Retina (tissue), 1 donor: ENCODE data around the gene IL9.

Source experiments
- DNase-seq: peaks from one replicate; pipeline ENCODE4 v3.0.0-alpha.2; 2016

IL9 gene

DNA sequence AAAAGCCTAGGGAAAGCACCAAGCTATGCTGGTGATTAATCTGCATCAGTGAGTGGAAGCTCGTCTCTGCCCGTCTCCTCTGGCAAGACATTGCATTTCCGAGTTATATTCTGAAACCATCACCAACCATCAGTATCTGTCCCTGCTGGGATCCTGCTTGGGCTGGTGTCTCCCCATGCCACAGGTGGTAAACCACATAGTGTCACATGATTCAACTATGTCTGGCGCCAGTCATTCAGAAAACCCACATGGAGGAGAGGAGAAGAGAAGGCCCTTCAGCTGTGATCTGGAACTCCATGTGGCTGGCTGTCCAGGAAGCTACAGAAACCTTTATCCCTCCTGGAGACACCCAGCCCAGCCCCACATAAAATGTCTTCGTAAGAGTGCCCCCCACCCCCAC, 4.8 kb downstream of the IL9 start:
- no peak for DNase-seq

DNA sequence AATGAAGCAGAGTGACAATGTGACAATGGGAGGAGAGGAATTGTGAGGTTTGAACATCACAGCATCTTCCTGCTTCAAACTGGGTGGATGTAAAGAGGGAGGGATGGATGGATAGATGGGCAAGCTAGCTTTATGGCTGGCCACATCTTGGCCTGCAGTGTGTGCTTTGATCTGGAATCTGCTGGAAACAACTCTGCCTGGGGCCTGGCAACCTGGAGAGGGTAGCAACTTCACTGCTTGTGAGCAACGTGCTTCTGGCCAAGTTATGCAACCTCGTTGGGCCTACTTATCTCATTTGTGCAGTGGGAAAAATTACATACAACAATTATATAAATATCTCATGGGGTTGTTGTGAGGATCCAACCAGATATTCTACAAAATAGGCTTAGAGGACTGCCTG, 5.3 kb downstream of the IL9 start:
- no peak for DNase-seq

DNA sequence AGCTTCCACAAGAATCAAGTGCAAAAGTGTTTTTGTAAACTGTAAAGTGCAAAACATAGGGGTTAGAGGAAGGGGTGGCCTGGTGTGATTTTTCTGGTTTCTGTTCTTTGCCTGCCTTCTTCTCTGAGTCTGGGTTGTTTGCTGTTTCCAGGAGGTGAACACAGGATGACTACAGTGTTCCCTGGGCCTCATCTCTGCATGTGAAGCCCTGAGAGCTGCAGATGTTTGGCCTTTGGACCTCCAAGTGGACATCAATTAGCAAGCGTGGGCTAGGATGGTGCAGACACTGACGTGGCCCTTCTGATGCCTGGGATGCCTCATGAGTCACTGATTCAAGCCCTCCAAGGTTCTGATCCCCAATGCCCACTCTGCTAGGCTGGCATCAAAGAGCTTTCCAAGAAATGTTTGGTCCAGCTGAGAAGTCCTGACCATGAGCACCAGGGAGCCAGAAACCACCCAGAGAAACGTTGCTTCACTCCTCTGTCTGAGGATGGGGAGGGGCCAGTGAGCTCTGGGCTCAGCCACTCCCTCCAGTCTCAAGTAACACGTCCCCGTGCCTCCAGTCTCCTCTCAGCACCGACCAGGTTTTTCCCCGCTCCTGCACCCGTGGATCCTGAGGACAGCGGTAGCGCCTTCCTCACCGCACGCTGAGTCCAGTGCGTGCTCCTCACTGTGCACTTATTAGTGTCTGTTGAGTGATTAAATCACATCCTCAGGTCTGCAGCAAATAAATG, 7.6 kb downstream of the IL9 start:
- DNase-seq = peak; percentile 26

GRCh38 chr5:135887447-135887864, 8.2 kb downstream of the IL9 start:
- peak; percentile 83 for DNase-seq

- DNase-seq = no peak
Measured at GRCh38 chr5:135886136-135886535, 9.5 kb downstream of the IL9 start.

DNA sequence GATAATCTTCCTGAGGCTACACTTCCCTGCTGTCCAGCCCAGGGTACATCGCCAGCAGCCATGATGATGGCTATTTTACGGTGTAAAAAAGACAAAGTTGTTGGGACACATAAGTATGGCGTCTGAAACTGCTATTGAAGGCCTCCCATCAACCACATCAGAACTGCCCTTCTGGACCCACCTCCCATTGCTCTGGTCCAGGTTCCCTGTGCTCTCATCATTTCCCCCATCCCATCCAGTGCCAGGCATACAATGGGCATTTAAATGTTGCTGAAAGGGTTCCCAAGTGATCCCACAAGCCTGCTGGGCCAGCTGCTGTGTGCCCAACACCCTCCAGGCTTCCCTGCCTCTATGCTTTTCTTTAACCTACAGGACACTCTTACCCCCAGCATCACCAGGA, 10.6 kb downstream of the IL9 start:
- no peak for DNase-seq

DNA sequence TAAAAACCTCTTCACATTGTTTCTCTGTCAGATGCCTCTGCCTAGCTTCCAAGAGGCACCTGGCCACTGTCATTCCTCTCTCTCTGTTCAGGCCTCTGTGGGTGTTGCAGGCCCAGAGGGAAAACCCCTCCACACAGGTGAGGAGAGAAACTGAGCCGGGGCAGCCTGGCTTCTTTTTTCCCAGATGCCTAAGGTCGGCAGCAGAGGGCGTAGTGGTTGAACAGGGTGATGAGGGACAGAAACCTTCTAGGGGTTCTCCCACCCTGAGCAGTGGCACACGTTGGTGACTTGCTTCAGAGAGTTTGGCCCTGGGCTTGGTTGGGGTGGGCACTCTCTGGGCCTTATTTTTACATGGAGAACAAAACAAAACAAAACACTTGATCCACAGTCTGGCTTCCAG, 12.2 kb downstream of the IL9 start:
- DNase-seq = no peak

DNA sequence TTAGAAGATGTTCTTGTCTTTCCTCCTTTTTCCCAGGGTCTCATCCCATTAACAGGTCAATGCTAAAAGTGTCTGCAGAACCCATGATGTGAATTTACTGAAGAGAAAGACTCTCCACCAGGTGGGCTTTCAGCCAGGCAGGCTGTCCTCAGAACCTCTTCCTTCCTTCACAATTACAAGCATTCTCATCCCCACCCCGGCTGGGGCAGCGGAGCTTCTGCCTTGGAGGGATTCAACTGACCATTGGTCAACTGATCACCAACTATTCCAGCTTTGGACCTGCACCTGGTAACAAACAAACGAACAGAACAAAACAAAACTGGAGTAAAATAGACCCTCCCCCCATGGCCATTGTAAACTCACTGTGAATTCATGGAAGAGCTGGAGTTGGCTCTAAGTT, 12.6 kb downstream of the IL9 start:
- no peak for DNase-seq

DNA sequence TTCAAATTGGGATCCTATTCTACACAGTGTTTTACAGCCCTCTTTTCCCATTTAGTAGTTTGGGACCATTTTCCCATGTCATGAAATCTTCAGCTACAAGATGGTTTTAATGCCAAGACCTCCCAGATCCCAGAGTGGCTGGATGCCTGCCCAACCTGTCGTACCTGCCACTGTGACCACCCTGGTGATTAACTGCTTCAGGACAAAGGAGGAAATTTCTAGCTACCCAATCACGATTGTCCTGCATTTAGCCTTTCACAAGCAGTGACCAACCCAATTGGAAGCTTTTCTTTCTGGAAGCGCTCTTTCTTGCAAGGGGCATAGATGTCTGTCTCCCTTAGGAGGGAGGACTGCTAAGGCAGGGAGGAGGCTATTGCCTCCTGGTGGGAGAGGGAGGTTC, 13.8 kb downstream of the IL9 start:
- no peak for DNase-seq

- no peak for DNase-seq
Measured at GRCh38 chr5:135881244-135881643, 14.4 kb downstream of the IL9 start.

DNA sequence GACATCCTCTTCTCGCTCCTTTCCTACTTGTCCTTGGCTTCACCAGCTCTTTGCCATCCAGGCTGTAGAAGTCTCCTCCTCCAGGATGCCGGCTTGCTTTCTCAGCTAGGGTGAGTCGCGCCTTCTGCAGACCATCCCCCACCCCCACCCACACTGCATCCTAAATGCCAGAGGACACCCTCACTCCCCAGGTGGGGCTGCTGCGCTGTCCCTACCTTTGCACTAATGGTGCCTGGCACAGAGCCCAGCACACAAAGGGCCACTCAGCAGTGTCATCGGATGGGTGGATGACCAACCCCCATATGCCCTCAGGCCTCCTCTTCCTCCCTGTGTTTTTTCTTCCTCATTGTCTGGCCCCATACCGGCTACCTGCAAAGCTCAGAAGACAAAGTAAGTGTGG, 14.8 kb downstream of the IL9 start:
- DNase-seq = no peak

GRCh38 chr5:135880278-135880677, 15.4 kb downstream of the IL9 start:
- no peak for DNase-seq

DNA sequence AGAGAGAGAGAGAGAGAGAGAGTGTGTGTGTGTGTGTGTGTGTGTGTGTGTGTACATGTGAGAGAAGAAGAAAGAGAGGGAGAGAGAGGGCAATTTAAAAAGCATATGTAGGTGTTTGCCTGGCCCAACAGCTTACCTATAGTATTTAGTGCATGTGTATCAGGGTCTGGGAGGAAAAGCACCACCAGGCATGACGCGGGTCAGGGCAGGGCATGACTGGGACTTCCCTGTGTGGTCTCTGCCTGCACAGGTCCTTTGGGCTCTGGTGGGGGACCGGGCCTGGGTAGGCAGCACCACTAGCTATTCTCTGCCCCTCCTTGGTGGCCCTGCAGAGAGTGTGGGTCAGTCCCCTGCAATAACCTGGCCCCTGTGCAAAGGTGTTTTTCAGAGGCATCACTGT, 16.1 kb downstream of the IL9 start:
- DNase-seq = no peak

DNA sequence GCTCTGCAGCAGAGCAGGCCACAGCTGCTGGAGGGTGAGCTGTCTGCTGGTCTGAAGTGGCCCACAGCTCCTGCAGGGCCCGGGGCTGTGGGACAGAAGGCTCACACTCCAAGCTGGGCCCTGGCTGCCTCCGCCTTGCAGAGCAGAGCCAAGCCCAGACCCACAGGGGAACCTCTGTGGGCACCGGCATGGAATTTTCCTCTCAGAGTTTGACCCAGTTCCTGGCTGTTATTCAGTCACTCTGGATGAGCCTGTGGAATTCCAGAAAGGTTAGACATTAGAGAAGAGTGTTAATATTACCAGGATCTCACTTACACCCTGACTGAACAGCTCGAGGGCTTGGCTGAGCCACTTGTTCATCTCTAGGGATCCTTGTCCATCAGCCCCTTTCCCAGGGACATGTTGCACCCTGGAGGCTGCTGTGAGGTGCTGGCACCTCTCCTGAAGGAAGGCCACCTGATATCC, 17.5 kb downstream of the IL9 start:
- no peak for DNase-seq

DNA sequence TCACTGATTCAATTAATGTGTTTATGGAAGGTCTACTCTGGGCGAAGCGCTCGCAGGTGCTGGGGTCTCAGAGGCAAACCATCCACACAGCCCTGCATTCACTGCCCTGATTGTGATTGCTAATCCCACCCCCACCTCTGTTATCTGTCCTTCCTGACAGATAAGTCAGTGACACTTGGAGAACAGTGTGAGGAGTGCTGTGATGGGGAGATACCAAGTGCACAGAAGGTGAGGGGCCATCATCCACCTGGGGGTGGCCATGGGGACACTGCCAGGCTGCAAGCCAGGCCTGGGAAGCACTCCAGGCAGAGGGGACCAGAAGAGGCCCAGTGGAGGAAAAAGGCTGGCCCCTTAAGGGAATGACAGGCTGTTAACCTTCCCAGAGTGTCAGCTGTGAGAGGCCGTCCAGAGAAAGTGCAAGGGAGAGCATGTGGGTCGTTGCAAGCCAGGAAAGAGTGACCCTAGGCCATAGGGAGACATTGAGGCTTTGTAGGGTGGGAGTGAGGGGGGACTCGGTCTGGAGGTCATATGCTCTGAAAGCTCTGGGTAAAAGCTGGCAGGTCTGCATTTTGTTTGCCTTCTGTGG, 18.0 kb downstream of the IL9 start:
- DNase-seq = peak; percentile 60

DNA sequence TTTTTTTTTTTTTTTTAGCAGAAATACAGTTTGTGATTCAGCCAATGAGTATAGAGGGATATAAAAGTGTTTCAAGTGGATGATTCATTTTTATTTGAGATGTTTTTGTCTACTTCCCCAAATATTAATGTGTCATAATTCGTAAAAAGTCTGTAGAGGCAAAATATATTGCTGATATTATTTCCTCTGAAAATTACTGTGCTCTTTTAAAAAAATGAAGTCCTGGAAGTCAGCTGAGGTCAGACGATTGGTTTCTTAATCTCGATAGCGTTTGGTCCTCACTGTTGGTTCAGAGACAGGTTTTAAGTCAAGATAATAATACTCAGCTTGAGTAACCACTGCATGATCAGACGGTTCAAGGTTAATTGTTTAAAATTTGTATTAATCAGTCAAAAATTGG, 19.5 kb downstream of the IL9 start:
- no peak for DNase-seq

- DNase-seq = no peak
Measured at GRCh38 chr5:135875567-135875966, 20.1 kb downstream of the IL9 start.

DNA sequence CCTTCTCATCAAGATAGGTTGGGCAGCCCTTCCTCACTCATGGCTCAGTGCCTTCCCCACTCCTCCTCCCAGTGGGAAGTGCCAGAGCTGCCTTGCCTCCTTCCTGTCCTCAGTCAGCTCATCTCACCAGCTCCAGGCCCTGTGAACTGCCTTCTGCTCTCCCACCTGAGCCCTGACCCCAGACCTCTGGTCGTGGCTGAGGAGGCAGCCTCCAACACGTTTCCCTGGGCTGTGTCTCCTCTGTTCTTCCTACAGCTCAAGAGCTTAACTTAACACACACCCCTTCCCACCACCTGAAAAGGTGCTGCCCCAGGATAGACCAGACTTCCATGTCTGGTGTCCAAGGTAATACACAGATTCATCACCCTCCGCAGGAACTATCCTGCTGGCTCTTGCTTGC, 21.2 kb downstream of the IL9 start:
- no peak for DNase-seq

DNA sequence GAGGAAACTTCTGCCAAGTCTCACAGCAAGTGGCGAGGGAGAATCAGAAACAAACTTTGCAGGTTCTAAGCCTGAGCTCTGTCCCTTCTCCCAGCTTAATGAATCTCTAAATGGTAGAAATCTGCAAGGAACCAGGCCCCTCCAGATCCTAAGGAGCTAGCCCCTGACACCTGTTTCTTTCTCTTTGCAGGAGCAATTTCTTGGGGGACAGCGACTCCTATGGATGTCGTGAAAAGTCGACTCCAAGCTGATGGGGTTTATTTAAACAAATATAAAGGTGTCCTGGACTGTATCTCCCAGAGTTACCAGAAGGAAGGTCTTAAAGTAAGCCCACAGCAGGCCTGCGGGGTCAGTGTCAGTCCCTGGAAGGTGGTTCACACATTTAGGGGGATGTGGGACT, 21.8 kb downstream of the IL9 start:
- no peak for DNase-seq

DNA sequence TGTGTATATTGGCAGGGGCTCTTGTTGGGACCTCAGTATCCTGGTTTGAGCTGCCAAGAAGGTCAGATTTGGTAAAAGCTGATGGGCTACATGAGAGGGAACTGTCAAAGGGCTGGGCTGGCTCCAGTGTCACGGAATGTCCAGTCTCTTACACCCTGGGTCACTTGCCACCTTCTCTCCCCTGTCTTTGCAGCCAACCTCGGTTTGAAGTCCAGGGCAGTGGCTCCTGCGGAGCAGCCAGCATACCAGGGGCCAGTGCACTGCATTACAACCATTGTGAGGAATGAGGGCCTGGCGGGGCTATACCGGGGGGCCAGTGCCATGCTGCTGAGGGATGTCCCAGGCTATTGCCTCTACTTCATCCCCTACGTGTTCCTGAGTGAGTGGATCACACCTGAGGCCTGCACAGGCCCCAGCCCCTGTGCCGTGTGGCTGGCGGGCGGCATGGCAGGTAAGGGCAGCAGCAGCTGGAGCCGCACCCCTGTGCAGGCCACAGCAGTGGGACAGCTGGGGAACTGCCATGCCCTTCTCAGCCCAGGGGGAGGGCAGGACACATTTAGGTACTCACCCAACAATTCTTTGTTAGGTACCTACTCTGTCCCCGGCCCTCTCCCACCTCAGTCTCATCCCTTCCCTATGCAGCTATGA, 24.2 kb downstream of the IL9 start:
- no peak for DNase-seq

GRCh38 chr5:135869935-135870334, 25.7 kb downstream of the IL9 start:
- DNase-seq = no peak

DNA sequence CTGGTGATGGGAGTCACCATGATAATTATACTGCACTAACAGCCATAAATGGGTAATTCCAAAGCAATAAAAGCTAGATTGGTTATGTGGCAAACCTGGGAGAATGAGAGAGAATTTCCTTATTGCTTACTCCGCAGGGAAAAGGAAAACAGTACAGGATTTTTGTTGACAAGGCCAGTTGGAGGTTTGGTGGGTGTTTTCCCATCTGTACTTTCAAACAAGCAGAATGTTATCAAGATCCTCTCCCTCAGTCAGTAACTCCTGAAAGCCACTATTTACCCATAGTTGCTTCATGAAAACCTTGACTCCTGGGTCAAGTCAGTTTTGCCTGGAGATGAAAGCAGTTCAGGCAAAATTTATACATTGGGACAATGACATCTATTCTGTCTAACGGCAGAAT, 26.4 kb downstream of the IL9 start:
- DNase-seq = no peak

DNA sequence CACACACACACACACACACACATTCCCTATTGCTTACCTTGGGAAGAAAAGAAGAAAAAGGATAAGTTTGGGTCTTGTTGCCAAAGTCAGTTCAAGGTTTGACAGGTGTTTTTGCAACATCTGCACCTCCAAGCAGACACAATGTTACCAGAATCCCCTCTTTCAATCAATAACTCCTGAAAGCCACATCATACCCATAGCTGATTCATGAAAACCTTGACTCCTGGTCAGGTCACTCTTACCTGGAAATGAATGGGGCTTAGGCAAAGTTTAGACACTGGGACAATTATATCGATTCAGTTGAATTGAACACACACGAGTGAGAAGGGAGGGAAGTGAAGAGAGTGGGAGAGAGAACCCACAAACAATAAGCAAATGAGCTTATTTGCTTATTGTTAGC, 27.0 kb downstream of the IL9 start:
- no peak for DNase-seq

DNA sequence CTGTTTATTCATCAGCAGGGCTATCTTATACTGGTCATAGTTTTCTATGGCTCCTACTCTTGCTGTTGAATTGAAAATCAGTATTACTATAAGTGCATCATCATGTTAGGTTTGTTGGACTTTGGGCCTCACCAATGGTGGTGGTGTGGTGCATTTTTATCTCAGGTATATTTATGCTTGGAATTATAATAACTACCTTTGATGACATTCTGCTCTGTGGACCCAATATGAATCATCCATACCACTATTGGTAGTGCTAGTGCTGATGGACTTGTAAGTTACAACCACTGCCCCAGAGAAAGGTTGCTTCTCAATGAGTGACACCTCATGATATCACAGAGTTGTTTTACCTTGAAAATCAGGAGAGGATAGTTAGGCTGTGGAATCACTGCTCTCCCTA, 28.0 kb downstream of the IL9 start:
- no peak for DNase-seq

DNA sequence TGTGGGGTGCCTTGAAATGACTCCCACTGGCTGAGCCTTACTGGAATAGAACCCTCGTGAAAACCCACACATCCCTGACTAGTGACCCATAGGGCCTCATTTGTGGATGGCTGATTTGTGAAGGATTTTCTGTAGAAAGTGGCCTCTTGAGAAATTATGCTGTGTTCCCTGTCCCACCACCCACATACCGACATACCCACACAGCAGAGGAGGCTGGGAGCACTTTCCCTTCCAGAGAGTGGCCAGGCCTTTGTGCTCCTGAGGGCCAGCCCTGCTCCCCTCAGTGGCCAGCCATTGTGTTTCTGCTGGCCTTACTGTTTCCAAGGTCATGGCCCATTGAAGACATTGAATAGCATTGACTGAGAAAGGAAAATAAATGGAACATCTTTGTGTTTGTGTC, 29.6 kb downstream of the IL9 start:
- DNase-seq = no peak
